HepG2 (cell line): Measurements from ENCODE around the gene ULBP1. TPM values are rescaled to one million over a fixed set of nuclear protein-coding genes. Genes with fewer than 3 reads are reported as not detected.

ENCODE experiments used
- ATAC-seq: fragments of 200-7000 bp; cut with Tn5 transposase; 3 replicates; pipeline ENCODE4 v1.9.1; 2020; ENCODE audit warnings: mild to moderate bottlenecking, moderate library complexity
- BruUV-seq: library from RNA; stranded (reverse); fragments of 400-500 nt; replicated peaks from 2 replicates; lab custom pipeline; 2021; lab: Mats Ljungman, UMichigan
- CTCF ChIA-PET: fragments of 300-600 bp; formaldehyde crosslinking; extraction: SDS; loops from one replicate; lab custom pipeline; 2021; ENCODE audit warnings: low total read pairs, inconsistent platforms, low intra/inter-chr PET ratio; lab: Yijun Ruan, JAX
- POLR2A ChIA-PET: fragments of 350-600 bp; sonication (Branson Sonifier 250); formaldehyde crosslinking; loops from one replicate; lab custom pipeline; 2020; ENCODE audit warnings: antibody characterized with exemption, inconsistent platforms; lab: Yijun Ruan, JAX
- DNase-seq: peaks from one replicate; pipeline ENCODE4 v3.0.0-alpha.2; 2015; ENCODE audit warnings: low spot score
- FAIRE-seq: peaks from 3 replicates; lab custom pipeline; 2011; peaks lifted over from hg19 to GRCh38; lab: Jason Lieb, UNC
- H2AFZ ChIP-seq: one replicate; pipeline ENCODE4 v1.6.1; 2011; ENCODE audit warnings: low read length, inconsistent platforms
- H3K27ac ChIP-seq: fragments of 300-600 bp; 3 replicates; pipeline ENCODE4 v1.8.0; 2011; ENCODE audit warnings: mixed run types, mild to moderate bottlenecking, mixed read lengths, low read length, inconsistent platforms; ENCODE audit not compliant: insufficient read depth; ENCODE audit errors: extremely low read length
- H3K27me3 ChIP-seq, 2 experiments: fragments of 200-600 bp in 1 of 2; 2 replicates in 1 of 2; 3 replicates in 1 of 2; pipeline versions ENCODE4 v1.6.0 to v1.8.0; 2011; ENCODE audit warnings: low read length in 2 of 2, mild to moderate bottlenecking in 2 of 2, moderate library complexity in 2 of 2, inconsistent platforms in 1 of 2; ENCODE audit not compliant: insufficient read depth in 2 of 2, control insufficient read depth in 1 of 2
- H3K36me3 ChIP-seq, 2 experiments: fragments of 200-600 bp in 1 of 2; replicated peaks in 1 of 2; 2 replicates in 1 of 2; 3 replicates in 1 of 2; pipeline versions ENCODE4 v1.5.1 to v1.8.0; 2011; ENCODE audit warnings: low read length in 2 of 2, inconsistent platforms in 1 of 2; ENCODE audit not compliant: insufficient read depth in 2 of 2, control insufficient read depth in 1 of 2
- H3K4me1 ChIP-seq: 2 replicates; pipeline ENCODE4 v1.5.1; 2012; ENCODE audit warnings: low read length, inconsistent platforms; ENCODE audit not compliant: insufficient read depth
- H3K4me2 ChIP-seq: 2 replicates; pipeline ENCODE4 v1.6.0; 2011; ENCODE audit warnings: low read depth, low read length, inconsistent platforms
- H3K4me3 ChIP-seq, 3 experiments: fragments of 200-600 bp in 1 of 3; sonication (generic), shearing (Covaris generic) in 1 of 3; replicated peaks in 1 of 3; 2 replicates each; pipeline ENCODE4 v1.5.1; 2011 to 2016; ENCODE audit warnings: low read length in 3 of 3, inconsistent platforms in 2 of 3, low read depth in 2 of 3, mild to moderate bottlenecking in 2 of 3, control low read depth in 1 of 3, mixed read lengths in 1 of 3; ENCODE audit not compliant: insufficient read depth in 1 of 3
- H3K79me2 ChIP-seq: one replicate; pipeline ENCODE4 v1.6.1; 2011; ENCODE audit warnings: low read length, inconsistent platforms; ENCODE audit not compliant: insufficient read depth
- H3K9ac ChIP-seq: 2 replicates; pipeline ENCODE4 v1.6.0; 2011; ENCODE audit warnings: mild to moderate bottlenecking, low read depth, low read length, inconsistent platforms; ENCODE audit not compliant: insufficient read depth
- H3K9me3 ChIP-seq: 2 replicates; pipeline ENCODE4 v1.5.1; 2012; ENCODE audit warnings: mild to moderate bottlenecking, low read length
- H4K20me1 ChIP-seq: 2 replicates; pipeline ENCODE4 v1.6.0; 2011; ENCODE audit warnings: inconsistent platforms, mild to moderate bottlenecking, low read length, moderate library complexity; ENCODE audit not compliant: insufficient read depth
- ARNTL ChIP-seq: sonication (generic); formaldehyde crosslinking; IDR thresholded peaks from 2 replicates; pipeline ENCODE4 v1.4.0; 2020; ENCODE audit warnings: mild to moderate bottlenecking, missing genetic modification reagents
- DPF2 ChIP-seq: sonication (generic); formaldehyde crosslinking; IDR thresholded peaks from 2 replicates; pipeline ENCODE4 v1.4.0; 2020; ENCODE audit warnings: mild to moderate bottlenecking, low read depth, missing genetic modification reagents, borderline replicate concordance
- MAZ ChIP-seq, 2 experiments: sonication (generic) in 1 of 2; formaldehyde crosslinking in 1 of 2; IDR thresholded peaks; 2 replicates each; pipeline versions ENCODE4 v1.5.0 to v1.6.1; 2012 to 2020; ENCODE audit warnings: low read depth in 2 of 2, mild to moderate bottlenecking in 2 of 2, borderline replicate concordance in 1 of 2, improper control_type of control experiment in 1 of 2, low read length in 1 of 2, missing genetic modification reagents in 1 of 2, moderate library complexity in 1 of 2
- NRL ChIP-seq: sonication (generic); formaldehyde crosslinking; IDR thresholded peaks from 2 replicates; pipeline ENCODE4 v1.5.0; 2020; ENCODE audit warnings: missing genetic modification reagents, mild to moderate bottlenecking, moderate library complexity, borderline replicate concordance
- POGK ChIP-seq: sonication (generic); formaldehyde crosslinking; conservative IDR thresholded peaks from 2 replicates; pipeline ENCODE4 v1.8.0; 2022; ENCODE audit warnings: mild to moderate bottlenecking, moderate library complexity, missing genetic modification reagents
- TFDP1 ChIP-seq: IDR thresholded peaks from 2 replicates; pipeline ENCODE4 v1.6.1; 2016; ENCODE audit warnings: missing compliant biosample characterization, missing genetic modification reagents, borderline replicate concordance
- ZNF205 ChIP-seq: IDR thresholded peaks from 2 replicates; pipeline ENCODE4 v1.6.1; 2018; ENCODE audit warnings: missing biosample characterization, missing genetic modification reagents
- ZNF431 ChIP-seq: sonication (generic); formaldehyde crosslinking; IDR thresholded peaks from 2 replicates; pipeline ENCODE4 v1.9.0; 2022; ENCODE audit warnings: missing genetic modification reagents, low read depth, mild to moderate bottlenecking, borderline replicate concordance
- ZNF501 ChIP-seq: sonication (generic); formaldehyde crosslinking; IDR thresholded peaks from 2 replicates; pipeline ENCODE4 v1.5.1; 2020; ENCODE audit warnings: mild to moderate bottlenecking, moderate library complexity, missing genetic modification reagents
- ZSCAN29 ChIP-seq: sonication (generic); formaldehyde crosslinking; conservative IDR thresholded peaks from 2 replicates; pipeline ENCODE4 v1.4.0; 2020; ENCODE audit warnings: mild to moderate bottlenecking, missing genetic modification reagents
- WGBS: methylation state at CpG from one replicate; pipeline ENCODE4 v1.1.6; 2017; ENCODE audit warnings: low lambda C conversion rate; 5-methylcytosine and 5-hydroxymethylcytosine counted together
- in situ Hi-C: cut with HindIII; loops from 2 replicates; pipeline ENCODE4 v1.10.0; 2017; ENCODE audit warnings: low pct_unique_long_range_greater_than_20kb; ENCODE audit not compliant: extremely low pct_ligation_motif_present
- intact Hi-C: fragments of 100-400 bp; cut with micrococcal nuclease; formaldehyde crosslinking; loops from one replicate; pipeline ENCODE4 v1.10.0; 2022; ENCODE audit not compliant: unreplicated experiment
- polyA plus RNA-seq, 8 experiments: library from polyadenylated mRNA; depleted of rRNA in 3 of 8; stranded (reverse) in 7 of 8; unstranded in 1 of 8; fragments of >200 nt; fragmentation: Illumina TruSeq in 4 of 8; extraction: Trizol in 4 of 8; gene quantifications; 2 replicates each; pipeline versions ENCODE4 v1.2.1 to v1.2.3, GENCODE V29; 2011 to 2016; ENCODE audit warnings: low read depth in 4 of 8, missing spikeins in 1 of 8, mixed read lengths in 1 of 8; ENCODE audit not compliant: insufficient read depth in 1 of 8
- total RNA-seq, 5 experiments: library from RNA; depleted of rRNA; stranded (reverse); fragments of >200 nt; fragmentation: Illumina TruSeq; extraction: Trizol; gene quantifications; 2 replicates each; pipeline ENCODE4 v1.2.3, GENCODE V29; 2016; ENCODE audit warnings: low read depth in 1 of 5

ULBP1 gene
- total and polyA plus RNA-seq, 2 of the 13 experiments (the other 11 are each of a cell fraction or from before 2014, with no cell fraction given), result 0.04 to 0.09 TPM

GRCh38 chr6:149931501-149931900 is 32.2 kb upstream of the ULBP1 start:
- Histone ChIP-seq H3K4me2 (no peak overlapping the region), H3K27ac (no peak overlapping the region), H3K36me3 (no peaks in the 10 kb centered on the region; a peak in 1 of 5 replicates), H3K4me1 (peaks cover 2% of the 10 kb centered on the region; the same call in 1 of the 2 replicates), H3K79me2 (no peaks in the 10 kb centered on the region), H3K9me3 (no peaks in the 10 kb centered on the region), H4K20me1 (no peaks in the 10 kb centered on the region), H3K9ac (no peak overlapping the region), H3K4me3 (no peak overlapping the region), H2AFZ (no peak overlapping the region), H3K27me3 (peaks cover 4 to 39% of the 10 kb centered on the region in 2 experiments; a peak in 3 of 5 replicates)
- CTCF ChIA-PET, result interaction anchor here (4.1 kb wide), 1 partner anchor 85 kb away, joined by 64 read pairs; no protein-coding TSS in a partner anchor
- TF ChIP-seq NRL (CRISPR knock-in tag) (no peak), POGK (CRISPR knock-in tag) (no peak), ZNF501 (CRISPR knock-in tag) (no peak), ZSCAN29 (CRISPR knock-in tag) (no peak), MAZ (IDR thresholded peaks at IDR 0.05; ENCODE audit: borderline replicate concordance, low read depth, low read length) (no peak), MAZ (CRISPR knock-in tag; IDR thresholded peaks at IDR 0.05; ENCODE audit: low read depth) (no peak), ZNF205 (no peak), DPF2 (no peak), ZNF431 (CRISPR knock-in tag) (no peak), ARNTL (CRISPR knock-in tag) (no peak), TFDP1 (CRISPR knock-in tag) (no peak)
- intact Hi-C loops, result loop anchor here (10.0 kb wide), 1 partner anchor 883 kb away; no protein-coding TSS in a partner anchor
- 0% methylated on average over 6 of the region's 6 CpGs for WGBS
- no peak for FAIRE-seq
- in situ Hi-C loops, result loop anchor here (5.0 to 10.0 kb wide), 2 partner anchors 96 to 883 kb away; partner anchors contain the start of gene RAET1L
- no peak for ATAC-seq
- BruUV-seq, result no TSS peak
- POLR2A ChIA-PET, result no interaction called here
- DNase-seq, result no peak
